Tongue (tissue), 2 donors: ENCODE results near the gene FLACC1. TPM values are rescaled to one million over a fixed set of nuclear protein-coding genes. Genes with fewer than 3 reads are reported as not detected.

Experiments
- DNase-seq: peaks from one replicate; pipeline ENCODE4 v3.0.0-alpha.2; 2015
- total RNA-seq: library from RNA; depleted of rRNA; stranded (reverse); fragments of >200 nt; gene quantifications from one replicate; pipeline ENCODE4 v1.2.3, GENCODE V29; 2014

Gene FLACC1
- total RNA-seq, 1 donor from 2014 or later: 0.72 TPM

GRCh38 chr2:201275069-201275468, 82.1 kb downstream of the FLACC1 start:
- DNase-seq: no peak

DNA sequence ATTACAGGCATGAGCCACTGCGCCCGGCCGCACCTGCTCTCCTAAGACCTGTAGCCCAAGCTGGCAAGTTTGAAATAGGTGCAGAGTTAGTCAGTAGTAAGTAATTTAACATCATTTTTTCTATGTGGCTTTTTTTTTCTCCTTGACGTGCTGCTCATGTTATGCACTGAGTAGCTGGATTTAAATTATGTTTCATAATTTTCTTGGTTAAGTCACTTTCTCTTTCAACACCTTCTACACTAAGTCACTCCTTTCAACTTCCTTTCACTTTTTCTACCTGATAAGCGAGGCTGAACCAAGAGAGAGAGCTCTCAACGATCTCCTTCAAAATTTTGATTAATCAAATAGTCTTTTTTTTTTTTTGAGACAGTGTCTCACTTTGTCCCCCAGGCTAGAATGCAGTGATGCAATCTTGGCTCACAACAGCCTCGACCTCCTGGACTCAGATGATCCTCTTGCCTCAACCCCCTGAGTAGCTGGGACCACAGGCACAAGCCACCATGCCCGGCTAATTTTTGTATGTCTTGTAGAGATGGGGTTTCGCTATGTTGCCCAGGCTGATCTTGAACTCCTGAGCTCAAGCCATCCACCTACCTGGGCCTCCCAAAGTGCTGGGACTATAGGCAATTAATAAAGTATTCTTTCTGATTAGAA, 83.7 kb downstream of the FLACC1 start:
- DNase-seq: no peak

DNA sequence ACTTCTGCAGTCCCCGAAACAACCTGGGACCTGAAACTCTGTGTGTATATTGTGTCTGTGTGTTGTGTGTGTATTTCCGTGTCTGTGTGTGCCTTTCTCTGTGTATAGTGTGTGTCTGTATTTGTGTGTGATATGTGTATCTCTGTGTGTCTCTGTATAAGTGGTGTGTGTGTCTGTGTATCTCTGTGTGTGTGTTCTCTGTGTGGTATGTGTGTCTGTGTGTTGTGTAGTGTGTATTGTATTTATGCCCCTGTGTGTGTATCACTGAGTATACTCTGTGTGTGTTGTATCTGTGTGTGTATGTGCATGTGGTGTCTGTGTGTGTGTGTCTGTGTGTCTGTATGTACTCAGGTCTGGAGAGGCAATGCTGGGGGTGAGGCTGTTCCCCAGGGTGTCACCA, 85.2 kb downstream of the FLACC1 start:
- no peak for DNase-seq

- DNase-seq: no peak
Measured at GRCh38 chr2:201270293-201271001, 86.7 kb downstream of the FLACC1 start.

- DNase-seq: no peak
Measured at GRCh38 chr2:201269764-201270163, 87.4 kb downstream of the FLACC1 start.

GRCh38 chr2:201267278-201268030, 89.7 kb downstream of the FLACC1 start:
- DNase-seq: no peak

DNA sequence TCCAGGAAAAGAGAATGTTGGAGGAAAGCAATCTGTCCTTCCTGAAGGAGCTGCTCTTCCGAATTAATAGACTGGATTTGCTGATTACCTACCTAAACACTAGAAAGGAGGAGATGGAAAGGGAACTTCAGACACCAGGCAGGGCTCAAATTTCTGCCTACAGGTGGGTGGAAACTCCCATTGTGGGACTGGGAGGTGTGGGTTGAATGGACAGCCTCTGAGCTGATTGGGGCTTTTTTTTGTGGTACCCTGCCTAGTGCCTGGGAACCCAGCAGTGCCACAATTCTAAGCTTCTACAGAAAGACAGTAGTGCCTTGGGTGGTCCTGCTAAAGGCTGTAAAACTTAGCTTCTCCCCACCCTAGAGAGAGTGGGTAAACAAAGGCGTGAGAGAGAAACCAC, 90.5 kb downstream of the FLACC1 start:
- no peak for DNase-seq

DNA sequence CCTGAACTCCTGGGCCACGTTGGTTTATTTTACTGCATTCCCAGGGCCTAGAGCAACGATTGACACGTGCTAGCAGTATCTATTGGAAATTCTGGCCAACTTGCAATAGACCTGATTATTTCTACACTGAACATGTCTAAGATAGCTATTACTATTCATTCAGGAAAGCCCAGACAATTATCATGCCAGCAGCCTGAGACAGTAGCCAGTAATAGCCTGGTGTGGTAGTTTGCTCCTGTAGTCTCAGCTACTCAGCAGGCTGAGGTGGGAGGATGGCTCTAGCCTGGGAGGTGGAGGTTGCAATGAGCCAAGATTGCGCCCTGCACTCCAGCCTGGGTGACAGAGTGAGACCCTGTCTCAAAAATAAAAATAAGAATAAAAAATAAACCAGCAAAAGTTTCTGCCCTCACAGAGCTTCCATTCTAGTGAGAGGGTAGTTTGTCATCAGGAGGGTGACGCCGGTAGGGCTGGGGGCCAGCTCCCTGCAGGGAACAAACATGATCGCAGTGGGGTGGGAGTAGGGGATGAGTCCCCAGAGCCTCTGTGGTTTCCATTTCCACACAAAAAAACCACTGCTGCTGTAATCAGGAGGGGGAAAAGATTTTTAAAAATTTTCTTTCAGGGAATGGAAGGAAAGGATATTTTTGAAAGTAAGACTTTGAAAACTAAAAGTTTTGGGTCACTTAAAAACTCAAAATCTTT, 92.5 kb downstream of the FLACC1 start:
- DNase-seq: no peak

DNA sequence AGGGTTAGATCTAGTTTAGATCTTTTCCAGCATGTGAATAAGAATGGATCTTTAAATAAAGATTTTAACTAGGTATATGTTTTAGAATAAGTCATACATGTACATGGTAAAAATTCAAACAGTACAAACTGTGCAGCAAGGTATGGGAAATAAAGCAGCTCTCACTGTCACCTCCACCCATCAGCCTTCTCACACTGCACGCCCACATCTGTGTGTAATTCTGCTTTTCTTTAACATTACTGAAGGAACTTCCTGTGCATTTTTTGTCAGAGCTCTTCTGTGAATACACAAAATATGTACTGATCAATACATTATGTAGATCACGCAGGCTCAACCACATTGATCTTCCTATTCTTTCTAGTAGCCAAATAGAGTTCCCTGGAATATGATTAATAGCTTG, 93.4 kb downstream of the FLACC1 start:
- no peak for DNase-seq

DNA sequence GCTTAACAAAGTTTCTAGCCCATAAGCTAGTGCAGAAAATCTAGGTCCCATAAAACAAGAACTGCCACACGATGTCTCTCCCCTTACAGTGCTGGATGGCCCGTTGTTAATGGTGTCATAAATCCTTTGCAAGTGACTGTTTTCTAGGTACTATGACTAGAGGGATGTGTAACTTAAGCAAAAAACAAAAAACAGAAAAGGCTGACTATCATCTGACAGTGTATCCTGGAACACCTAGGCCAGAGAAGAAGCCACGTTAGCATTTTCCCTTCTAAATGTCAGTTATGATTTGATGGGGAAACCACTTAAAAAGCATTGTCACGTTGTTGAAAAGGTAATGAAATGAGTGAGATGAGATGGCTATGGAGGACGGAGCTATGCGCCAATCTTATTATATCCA, 94.4 kb downstream of the FLACC1 start:
- no peak for DNase-seq

GRCh38 chr2:201261906-201262305, 95.2 kb downstream of the FLACC1 start:
- DNase-seq: no peak

- no peak for DNase-seq
Measured at GRCh38 chr2:201261471-201261870, 95.7 kb downstream of the FLACC1 start.

GRCh38 chr2:201260302-201260800, 96.8 kb downstream of the FLACC1 start, which contains the start of gene CASP8:
CASP8 (plus strand) TSS chr2:201260536; CDS start chr2:201266487, 5,951 bp downstream.
- DNase-seq: no peak

DNA sequence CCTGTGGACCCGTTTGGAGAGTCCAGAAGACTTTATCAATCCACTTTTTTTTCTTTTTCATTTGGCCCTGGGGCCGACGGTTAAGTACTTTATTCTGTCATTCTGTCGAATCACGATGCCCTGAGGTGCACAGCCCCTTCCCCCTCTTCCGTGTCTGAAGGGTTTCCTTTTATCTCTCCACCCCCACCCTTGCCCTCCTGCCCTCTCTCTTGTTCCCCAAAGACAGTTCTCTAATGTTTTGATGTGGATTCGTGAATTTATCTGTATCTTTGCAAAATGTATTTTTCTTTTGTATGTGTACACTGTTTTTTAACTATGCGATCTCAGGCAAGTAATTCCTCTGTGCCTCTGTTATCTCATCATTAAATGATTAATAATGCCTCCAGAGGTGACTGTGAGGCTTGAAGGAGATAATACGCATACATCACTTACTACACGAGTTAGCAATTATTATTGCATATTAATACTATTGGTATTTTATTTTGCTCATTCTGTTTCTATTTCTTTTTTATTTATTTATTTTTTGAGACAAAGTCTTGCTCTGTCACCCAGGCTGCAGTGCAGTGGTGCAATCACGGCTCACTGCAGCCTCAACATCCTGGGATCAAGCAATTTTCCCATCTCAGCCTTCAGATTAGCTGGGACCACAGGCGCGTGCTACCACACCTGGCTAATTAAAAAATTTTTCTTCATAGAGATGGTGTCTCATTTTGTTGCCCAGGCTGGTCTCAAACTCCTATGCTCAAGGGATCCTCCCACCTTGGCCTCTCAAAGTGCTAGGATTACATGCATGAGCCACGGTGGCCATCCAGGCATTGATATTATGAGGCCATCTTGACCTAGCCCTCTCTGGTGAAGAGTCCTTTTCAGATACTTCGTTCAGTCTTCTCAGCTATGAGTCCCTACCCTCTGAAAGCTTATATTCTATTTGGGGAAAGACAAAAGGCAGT, 98.2 kb downstream of the FLACC1 start:
- no peak for DNase-seq

GRCh38 chr2:201257956-201258665, 99.0 kb downstream of the FLACC1 start:
- DNase-seq: peak; percentile 77

DNA sequence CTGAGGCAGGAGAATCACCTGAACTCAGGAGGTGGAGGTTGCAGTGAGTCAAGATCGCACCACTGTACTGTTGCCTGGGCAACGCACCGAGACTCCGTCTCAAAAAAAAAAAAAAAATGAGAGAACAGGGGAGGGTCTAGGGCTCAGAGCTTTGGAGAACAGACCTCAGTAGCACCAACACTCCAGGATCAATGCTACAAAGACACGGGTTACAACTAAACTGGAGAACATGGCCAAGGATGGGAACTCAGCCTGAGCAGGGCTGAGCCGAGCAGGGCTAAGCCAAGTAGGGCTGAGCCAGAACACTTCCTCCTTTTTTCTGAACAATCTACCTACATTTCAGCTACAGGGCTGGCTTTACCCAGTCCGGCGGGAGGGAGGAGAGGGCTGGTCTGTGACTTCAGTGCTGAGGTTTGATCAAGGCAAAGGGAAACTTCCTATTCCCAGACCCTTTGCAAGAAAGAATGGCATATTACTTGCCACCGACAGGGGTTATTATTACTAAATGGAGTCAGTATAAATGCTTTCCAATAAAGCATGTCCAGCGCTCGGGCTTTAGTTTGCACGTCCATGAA, 99.7 kb downstream of the FLACC1 start:
- DNase-seq: no peak

- no peak for DNase-seq
Measured at GRCh38 chr2:201256082-201256481, 101.1 kb downstream of the FLACC1 start.

- DNase-seq: no peak
Measured at GRCh38 chr2:201255408-201256033, 101.6 kb downstream of the FLACC1 start.

GRCh38 chr2:201254081-201254730, 102.9 kb downstream of the FLACC1 start:
- DNase-seq: no peak
